H4 (cell line): ENCODE results near the gene TTC28. TPM values are rescaled to one million over a fixed set of nuclear protein-coding genes. Genes with fewer than 3 reads are reported as not detected.
"Not testable (repeated sequence)": the region's sequence is repeated elsewhere in the genome, so short reads cannot be mapped to it uniquely, and the experiment has no call there.

Experiments used
- DNase-seq: peaks from one replicate; pipeline ENCODE4 v3.0.0-alpha.2; 2015; ENCODE audit warnings: low spot score
- total RNA-seq: library from RNA; depleted of rRNA; stranded (reverse); fragments of >200 nt; shearing (Covaris generic); gene quantifications from 2 replicates; pipeline ENCODE4 v1.2.3, GENCODE V29; 2014

Gene TTC28
- total RNA-seq, 1 experiment from 2014 or later, result 0.23 TPM

DNA sequence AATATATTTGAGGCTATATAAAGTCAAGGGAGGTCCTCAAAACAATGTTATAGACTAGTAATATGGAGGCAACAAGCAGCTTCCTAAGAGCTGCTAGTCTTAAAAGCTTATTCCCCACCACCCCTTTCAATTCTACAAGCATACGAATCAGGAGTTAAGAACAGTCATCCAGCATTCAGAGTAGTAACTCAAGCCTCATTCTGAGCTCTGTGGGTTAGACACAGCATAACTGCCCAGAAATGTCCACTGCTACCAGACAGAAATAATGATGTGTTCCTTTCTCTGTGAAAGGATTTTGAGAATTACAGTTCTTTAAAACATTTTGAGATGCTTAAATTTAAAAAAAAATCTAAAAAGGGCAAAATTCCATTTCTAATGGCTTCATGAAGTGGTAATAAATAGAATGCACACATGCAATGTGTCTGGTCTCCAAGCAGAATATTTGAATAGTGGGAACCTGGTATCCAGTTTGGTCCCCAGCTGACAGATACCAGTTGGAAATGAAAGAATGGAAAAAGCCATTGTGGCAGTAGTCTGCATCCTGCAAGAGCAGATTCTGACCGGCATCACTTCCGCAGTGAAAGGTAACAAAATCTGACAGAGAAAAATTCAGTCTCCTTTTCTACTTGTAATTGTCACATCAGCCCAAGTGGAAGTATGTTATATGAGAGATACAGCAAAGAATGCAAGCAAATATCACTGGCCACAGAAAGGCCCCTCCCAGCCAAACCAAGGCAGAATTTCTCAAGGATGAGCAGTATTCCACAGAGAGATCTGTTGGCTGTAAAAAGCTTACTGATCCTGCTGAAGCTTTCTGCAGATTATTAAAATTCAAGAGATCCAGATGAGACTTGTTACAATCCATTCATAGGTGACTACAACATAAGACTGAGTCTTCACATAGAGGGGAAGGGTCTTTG is 449.8 kb downstream of the TTC28 start:
- DNase-seq, result no peak

DNA sequence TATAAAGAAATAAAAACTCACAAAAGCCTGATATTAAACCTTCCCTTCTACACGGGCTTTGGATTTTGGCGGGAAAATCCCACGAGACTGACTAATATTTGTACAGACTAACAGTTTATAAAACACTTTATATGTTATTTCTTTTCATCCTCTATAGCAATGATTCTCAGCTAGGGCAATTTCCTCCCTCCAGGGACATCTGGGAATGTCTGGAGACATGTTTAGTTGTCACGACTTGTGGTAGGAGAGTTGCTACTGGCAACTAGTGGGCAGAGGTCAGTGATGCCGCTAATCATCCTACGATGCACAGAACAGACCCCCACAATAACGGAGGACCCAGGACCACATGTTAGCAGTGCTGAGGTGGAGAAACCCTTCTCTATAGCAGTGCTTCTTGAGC is 455.8 kb downstream of the TTC28 start:
- DNase-seq, result no peak

DNA sequence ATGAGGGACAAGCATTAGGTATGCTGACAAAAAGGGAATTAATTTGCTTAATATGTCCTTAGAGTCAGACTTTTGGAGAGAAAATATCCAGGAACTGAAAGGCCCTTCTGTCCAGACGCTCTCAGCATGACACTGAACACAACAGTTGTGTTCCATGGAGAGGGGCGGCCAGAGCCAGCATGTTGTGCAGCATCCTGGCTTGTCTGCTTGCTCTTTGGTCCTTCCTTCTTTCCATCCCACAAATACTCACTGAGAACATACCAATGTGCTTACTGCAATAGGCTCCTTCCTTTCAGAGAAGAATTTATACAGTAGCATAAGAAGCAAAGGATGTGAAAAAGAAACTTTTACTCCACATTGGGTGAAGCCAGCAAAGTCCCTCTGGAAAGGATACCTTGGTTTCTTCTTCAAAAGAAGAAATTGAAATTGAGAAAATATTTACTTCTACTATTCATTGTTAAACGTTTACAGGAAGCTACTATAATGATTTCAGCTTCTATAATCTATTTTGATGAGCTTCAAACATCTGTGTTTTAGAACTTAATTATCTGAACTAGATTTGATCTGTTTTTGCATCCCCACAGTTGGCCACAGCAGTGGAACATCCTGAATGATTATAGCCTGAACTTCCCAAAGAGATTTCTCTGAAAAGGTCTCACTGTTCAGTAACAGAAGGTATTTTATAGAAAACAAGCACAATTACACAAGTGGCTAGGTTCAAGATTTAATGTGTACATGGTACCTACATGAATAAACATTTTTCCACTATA is 456.5 kb downstream of the TTC28 start:
- DNase-seq, result no peak

DNA sequence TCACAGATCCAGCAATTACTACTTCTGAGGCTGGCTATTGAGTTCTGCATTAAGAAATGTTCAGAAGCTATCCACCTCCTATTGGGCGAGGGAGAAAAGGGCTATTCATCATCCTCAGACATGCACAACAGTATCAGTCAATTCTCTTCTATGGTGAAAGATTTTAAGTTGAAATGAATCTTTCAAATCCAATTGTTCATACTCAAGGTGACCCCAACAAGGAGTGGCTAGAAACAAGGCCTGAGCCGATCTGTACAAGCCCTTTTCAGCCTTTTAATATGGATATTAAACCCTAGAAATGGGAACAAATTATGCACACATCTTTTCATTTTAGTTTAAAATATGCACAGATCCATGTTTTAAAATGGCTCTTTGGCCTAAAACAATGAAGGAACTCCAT is 457.1 kb downstream of the TTC28 start:
- DNase-seq, result no peak

DNA sequence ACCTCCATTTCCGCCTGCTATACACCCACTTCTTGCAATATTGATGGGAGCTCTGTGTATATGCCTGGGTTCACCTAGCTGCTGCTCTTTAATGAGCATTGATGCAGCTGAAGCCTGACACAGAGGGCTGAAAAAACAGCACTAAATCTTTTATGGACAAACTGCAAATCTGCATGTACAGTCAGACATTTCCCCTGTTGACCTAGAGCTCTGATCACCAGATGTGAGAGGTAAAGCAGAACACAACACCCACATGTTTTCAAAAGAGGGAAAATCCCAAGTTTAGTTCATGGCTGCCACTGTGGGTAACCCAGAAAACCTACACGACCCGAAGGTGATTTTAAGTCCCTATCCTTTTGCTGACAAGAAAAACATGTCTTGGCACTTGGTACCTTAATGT is 457.6 kb downstream of the TTC28 start:
- no peak for DNase-seq

DNA sequence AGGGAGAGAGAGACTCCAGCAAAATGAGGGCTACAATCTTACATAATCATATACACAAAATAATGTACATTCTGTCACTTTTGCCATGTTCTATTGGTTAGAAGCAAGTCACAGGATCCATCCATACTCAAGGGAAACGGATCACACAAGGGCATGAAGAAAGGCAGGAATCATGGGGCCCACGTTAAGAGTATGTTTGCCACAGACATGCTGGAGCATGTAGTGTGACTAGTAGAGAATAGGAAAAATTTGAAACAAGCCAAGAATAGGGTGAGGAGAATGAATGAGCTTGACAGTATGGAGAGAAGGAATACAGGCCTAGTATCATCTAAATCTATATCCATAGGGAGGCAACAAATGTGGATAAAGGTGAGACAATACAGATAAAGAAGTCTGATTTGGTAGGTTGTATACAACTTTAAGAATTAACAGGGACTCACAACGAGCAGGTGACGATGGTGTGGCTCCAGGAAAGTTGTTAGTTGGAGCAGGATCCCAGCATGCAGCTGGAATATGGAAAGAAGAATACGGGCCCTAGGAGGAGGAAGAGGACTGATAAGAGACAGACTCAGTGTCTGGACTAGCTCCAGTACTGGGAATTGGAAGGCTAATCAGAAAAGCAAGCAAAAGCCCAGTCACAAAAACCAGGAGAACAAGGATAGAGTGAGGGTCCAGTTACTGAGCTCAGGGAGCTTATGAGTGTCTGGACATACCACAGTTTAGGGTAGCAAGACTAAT is 458.8 kb downstream of the TTC28 start:
- no peak for DNase-seq

DNA sequence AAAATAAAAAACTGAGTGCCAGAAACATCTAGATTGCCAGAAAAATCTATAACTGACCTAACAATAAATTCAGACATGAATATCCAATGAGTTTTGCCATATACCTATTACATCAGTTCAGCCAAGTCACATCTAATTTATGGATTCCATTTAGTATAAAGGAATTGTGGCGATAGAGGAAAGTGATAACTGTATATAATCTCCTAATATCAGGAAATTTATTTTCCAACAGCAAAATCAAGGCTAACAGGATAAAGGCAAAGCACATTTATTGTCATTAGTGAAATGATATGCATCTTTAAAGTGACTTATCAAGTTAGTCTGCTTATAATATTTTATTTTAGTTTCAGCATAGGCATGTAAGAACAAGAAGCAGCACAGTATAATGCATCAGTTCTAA is 462.4 kb downstream of the TTC28 start:
- DNase-seq, result no peak

DNA sequence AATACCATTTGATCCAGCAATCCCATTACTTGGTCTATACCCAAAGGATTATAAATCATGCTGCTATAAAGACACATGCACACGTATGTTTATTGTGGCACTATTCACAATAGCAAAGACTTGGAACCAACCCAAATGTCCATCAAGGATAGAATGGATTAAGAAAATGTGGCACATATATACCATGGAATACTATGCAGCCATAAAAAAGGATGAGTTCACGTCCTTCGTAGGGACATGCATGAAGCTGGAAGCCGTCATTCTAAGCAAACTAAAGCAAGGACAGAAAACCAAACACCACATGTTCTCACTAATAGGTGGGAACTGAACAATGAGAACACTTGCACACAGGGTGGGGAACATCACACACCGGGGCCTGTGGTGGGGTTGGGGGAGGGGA is 464.9 kb downstream of the TTC28 start:
- not testable (repeated sequence) for DNase-seq

DNA sequence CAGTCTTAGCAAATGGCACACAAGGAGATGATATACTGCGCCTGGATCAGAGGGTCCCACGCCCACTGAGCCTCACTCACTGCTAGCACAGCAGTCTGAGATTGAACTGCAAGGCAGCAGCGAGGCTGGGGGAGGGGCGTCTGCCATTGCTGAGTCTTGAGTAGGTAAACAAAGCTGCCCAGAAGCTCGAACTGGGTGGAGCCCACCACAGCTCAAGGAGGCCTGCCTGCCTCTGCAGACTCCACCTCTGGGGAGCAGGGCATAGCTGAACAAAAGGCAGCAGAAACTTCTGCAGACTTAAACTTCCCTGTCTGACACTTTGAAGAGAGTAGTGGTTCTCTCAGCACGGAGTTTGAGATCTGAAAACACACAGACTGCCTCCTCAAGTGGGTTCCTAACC is 470.2 kb downstream of the TTC28 start:
- DNase-seq, result not testable (repeated sequence)

DNA sequence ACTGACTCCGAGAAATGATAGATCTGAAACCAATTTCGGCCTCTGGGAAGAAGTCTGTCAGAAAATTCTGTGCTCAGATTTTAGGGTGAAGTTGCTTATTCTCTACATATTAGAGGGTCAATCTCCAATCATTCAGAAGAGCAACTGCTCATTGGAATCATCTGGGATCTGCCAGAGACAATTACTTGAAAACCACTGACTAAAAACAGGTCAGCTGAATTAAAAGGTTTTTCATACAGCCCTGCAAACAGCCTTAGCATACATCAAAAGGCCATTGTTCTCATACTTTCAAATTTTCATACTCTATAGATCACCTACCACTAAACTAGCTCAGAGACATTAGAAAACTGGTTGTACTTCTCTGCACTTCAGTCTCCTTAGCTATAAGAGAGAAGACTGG is 470.9 kb downstream of the TTC28 start:
- DNase-seq, result no peak

DNA sequence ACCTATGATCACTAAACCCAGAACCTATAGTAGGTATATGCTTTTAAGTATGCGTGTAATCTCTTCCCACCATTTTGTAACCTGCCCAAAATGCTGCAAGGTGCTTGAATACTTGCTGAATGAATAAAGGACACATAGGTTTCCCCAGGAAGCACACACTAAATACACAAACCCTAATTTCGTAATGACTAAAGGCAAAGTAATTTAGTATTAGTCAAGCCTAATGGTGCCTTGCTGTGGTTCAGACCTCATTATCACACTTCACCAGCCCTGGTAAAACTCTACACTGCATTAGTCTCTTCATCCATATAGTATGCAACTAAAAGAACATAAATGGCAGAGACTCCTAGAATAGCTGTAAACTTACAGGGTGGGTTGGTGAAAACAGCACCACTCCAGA is 471.6 kb downstream of the TTC28 start:
- DNase-seq, result no peak

DNA sequence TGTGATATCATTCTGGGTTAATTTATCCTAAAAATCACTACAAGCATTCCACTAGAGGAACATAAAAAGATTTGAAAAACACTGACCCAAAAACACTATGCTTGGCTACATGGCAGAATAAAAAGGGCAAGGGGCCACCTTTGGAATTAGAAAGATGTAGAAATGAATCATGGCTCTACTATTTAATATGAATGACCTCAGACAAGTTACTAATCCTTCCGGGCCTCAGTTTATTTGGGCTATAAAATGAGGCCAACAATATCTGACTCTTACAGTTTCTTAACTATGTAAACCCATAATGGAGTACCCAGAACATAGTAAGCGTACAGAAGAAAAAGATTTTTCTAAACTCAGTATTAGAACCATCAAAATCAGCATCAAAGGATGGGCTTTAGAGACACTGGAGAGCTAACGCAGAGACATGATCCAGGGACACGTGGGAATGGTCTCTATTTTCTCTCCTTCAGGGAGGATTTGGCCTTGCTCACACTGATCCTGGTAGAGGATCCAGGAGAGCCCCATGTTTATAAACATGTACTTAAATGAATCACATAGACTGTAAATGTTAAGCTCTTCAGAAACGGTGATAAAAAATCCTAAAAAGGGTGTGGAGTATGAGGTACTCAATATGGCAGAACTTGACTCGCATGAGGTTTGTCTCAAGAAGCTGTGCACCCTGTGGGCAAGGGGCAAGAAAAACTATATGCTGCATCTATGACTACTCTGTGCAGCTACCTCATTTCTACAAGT is 472.2 kb downstream of the TTC28 start:
- no peak for DNase-seq

DNA sequence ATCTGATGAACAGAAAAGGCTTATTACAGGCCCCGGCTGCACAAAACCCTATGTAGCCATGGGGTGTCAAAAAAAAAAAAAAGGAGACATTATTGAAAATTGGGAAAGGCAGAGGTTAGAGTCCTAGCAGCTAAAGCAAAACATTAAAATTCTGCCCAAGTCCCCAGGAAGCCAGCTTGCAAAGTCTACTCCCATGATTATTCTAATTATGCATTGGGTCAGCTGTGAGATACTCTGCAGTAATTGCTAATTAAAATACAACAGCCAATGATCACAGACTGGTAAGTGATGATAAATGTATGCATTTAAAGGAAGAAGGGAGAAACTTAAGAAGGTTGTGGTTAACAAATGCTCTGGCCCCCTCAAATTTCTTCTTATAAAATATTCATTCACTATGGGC is 473.7 kb downstream of the TTC28 start:
- no peak for DNase-seq

DNA sequence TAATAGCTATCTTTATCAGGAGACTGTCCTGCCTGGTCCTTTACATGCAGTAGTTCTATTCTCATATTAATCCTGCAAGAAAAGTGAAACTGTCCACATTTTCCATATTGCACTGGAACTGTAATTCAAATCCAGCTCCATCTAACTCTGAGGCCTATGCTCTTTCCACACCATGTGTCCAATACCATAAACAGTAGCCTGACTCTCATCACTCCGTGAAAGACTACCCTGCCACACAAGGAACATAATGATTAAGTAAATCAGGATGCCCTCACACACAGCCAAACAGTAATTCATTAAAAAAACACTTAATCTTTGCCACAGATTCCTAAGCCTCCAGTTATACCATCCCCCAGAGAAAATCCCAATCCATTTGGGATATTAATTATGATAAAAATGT is 475.3 kb downstream of the TTC28 start:
- no peak for DNase-seq

DNA sequence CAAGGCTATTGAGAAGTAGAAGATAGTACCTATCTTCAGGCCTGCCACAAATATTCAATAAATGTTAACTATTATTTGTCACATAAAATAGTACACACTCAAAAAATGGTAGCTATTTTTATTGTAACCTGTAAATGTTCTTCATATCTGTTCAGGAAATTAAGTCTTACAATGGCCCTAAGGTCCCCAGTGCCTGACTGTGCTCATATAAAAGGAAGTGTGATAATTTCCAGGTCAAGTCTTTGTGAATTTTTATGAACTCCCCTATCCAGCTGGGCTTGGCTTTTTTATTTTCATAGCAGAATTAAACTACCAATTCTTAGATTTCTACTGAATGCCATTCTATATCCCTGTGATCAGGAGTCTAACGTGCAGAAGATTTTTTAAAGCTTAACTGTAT is 476.4 kb downstream of the TTC28 start:
- no peak for DNase-seq

DNA sequence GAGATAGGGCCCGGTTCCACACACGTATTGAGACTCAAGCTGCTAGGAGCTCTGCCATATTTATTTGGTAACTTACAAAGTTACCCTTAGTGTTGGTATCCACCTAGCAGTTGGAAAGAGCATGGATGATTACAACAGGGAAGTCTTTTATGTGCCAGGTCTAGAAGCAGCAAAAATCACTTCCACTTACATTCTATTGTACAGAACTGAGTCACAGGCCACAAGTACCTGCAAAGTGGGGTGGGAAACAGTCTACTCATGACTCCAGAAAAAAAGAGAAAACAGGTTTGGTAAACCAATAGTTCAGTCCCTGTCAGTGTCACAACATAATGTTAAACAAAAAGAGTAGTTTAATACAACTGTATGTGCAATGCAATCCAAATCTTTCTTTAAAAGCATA is 480.9 kb downstream of the TTC28 start:
- no peak for DNase-seq

DNA sequence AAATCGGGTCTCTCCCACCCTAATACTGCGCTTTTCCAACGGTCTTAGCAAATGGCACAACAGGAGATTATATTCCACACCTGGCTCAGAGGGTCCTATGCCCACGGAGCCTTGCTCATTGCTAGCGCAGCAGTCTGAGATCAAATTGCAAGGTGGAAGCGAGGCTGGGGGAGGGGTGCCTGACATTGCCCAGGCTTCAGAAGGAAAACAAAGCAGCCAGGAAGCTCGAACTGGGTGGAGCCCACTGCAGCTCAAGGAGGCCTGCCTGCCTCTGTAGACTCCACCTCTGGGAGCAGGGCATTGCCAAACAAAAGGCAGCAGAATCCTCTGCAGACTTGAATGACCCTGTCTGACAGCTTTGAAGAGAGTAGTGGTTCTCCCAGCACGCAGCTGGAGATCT is 488.1 kb downstream of the TTC28 start:
- not testable (repeated sequence) for DNase-seq

DNA sequence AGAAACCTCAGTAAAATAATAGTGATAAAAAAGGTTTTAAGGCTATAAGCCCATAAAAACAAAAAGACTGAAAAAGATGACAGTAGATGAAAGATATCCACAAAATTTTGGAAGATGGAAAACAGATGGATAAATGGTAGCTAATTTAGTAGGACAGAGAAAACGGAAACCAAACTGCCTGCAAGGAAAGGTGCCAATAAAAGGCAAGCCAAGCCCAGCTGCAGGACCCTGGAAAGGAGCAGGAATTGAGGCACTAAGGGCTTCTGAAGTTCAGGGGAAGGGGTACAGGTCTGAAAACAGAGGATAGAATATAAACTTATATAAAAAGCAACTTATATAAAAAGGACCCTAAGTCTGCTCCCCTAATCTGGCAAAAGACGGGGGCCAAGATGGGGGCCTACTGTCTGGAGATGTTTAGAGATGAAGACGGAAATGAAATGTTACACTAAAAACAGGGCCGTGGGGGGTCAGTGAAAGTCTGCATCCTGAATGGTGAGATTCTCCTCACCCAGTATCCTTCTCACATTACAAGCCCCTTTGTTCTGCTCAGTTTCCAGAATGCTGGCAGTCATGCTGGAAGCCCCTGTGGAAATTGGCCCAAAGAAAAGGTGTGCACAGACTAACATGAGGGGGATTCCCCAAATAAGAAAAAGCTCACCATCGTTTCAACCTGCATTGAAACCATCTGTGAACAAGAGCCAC is 491.3 kb downstream of the TTC28 start:
- DNase-seq, result no peak

DNA sequence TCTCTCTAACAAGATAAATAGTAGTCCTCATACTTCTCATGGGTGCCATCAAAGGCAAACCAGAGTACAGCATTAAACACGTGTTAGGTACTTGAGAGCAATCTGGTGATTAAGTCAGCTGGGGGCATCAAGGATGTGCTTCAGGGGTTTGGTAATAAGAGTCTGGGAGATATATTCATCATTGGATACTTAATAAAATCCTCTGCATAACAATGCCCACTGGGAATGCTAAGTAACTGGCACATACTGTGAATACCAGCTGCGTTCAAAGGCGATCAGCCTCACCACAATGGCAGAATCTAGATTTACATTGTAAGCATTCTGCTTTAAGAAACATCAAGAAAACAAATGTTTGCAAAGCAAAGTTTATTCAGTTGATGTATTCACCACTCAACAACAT is 492.0 kb downstream of the TTC28 start:
- DNase-seq, result no peak

DNA sequence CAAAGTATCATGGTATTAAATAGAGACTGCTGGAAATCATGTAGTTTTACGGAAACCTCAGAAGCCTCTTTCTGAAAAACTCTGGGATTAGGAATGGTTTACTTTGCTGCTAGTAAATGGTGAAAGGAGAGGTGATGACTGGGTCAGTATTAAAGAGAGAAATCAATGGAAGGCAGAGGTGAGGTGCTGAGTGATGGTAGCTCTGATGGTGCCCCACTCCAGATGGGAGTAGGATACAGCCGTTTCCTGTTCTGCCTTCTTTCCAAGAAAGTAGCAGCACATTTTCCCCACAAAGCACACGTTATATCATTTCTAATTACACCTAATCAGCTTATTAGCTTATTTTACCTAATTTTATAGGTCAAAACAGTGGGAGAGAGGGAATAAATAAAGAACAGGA is 493.0 kb downstream of the TTC28 start:
- DNase-seq, result no peak

DNA sequence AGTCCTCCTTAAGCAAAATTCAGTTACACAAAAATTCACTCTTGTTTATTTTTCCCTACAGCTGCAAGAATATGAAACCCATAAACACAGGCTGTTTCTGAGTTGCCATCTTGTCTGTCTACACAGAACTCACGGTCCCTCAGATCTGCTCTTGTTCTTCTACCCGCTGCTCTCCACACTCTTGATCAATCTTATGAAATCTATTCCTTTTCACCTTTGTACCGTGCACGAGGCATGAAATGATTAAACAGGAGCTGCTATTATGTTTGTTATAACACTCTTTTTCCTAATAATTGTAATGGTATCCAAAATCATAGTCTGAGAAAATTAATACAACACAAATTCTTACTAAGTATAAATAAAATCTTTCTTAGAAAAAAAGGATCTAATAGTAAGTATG is 494.5 kb downstream of the TTC28 start:
- DNase-seq, result no peak
